Renal pelvis (tissue), 4 donors: Measurements from ENCODE around the gene SLC25A12. TPM values are rescaled to one million over a fixed set of nuclear protein-coding genes. Genes with fewer than 3 reads are reported as not detected.
"Not testable (repeated sequence)": the region's sequence is repeated elsewhere in the genome, so short reads cannot be mapped to it uniquely, and the experiment has no call there.

ENCODE experiments used
- DNase-seq: peaks from one replicate; pipeline ENCODE4 v3.0.0-alpha.2; 2013
- polyA plus RNA-seq, 3 donors: library from polyadenylated mRNA; unstranded; fragments of 120-200 nt; gene quantifications; one replicate each; pipeline ENCODE4 v1.2.1, GENCODE V29; 2013; ENCODE audit not compliant: insufficient read length in 3 of 3

SLC25A12 gene
- polyA plus RNA-seq, 3 donors = 23.4 to 35.9 (median 29.8) TPM

DNA sequence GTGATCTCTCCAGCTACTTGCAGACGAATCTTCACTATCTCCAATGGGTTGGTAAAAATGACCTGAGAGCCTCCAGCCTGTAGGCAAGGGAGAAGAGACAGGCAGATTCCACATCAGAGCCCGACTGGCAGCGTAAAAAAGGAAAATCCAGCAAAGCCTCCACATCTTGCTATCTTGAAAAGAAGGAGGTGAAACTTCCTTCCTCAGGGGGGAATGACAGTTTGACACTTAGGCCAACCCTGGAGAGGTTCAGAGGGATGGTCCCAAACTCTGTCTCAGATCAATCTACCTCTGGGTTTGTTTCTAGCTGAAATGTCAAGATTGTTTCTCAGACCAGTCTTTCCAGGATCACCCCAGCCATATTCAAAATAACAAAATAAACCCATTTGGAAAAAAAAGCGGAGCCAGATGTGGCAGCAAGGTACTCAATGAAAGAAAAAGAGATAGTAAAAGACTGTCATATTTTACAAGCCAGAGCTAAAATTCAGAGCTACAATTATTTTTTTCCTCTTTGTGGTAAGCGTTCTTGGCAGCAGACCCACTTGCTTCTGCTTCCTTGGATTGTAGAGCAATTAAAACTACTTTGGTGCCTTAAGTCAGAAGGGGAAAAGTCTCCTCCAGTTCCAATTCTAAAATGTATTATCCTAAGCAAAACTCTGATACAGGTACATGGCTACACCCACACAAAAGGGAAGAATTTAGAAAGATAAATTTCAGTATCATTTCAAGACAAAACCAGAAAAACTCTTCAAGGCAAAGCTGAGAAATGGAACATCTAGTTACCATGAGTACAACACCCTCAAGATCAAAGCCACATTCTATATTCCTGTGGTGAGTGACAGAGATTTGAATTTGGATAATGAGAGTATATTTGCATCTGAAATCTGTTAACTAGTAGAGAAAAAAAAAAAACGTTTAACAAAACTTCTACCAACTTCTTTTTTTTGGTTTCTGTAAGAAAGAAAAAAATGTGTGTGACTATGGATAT is 100.1 kb downstream of the SLC25A12 start:
- no peak for DNase-seq

DNA sequence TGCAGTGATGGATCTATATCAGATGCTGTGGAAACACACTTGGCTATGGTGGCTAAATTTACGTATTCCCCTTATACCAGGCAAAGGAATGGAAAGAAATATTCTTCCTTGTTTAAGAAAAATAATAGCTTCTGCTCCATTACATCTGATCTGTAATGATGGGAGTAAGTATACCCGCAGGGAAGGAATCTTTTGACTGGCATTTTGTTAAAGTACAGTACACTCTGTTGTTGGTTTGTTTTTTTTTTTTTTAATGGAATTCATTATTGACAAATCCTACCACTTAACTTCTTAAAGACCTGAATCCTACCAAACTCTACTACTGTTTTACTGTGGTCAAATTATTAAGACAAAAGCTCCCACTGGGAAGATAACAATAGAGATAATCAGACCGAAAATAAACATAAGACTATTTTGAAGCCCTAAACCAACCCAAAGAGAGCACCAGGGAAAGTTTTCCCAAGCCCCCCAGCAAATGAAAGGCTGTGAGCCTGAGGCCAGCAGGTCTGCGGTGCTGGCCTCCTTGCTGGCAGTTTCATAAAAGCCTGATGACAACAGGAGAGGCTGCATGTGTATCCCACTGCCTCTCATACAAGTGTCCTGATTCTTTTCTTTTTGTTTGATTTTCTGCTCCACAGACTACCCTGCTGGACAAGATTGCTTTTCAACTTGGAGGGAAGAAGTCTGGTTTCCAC is 101.0 kb downstream of the SLC25A12 start:
- no peak for DNase-seq

DNA sequence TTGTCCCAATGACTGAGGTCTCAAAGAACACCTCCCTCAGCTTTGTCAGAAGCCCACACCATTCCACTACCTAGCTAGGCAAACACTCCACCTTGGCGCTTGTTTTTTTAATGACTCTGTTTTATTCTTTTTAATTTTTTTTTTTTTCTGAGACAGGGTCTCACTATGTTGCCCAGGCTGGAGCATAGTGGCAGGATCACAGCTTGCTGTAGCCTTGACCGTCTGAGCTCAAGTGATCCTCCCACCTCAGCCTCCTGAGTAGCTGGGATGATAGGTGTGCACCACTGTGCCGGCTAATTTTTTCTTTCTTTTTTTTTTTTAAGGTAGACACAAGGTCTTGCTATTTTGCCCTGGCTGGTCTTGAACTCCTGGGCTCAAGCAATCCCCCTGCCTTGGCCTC is 101.9 kb downstream of the SLC25A12 start:
- no peak for DNase-seq

DNA sequence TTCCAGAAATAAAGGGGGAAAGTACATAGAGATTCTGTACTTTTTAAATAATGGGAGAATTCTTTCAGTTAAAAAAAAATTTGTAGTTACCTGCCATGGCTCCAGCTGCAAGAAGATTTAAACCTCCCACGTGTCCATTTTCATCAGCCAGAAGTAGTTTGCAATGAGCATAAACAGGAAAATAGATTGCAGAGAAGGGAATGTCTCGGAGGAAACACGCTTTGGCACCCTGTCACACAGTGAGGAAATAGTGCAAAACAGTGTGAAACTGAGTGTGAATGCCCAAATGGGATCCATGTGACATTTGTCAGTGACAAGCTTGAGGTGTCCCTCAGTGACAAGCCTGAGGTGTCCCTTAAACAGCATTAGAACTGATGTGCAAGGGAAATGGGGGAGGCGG is 102.7 kb downstream of the SLC25A12 start:
- DNase-seq = no peak

DNA sequence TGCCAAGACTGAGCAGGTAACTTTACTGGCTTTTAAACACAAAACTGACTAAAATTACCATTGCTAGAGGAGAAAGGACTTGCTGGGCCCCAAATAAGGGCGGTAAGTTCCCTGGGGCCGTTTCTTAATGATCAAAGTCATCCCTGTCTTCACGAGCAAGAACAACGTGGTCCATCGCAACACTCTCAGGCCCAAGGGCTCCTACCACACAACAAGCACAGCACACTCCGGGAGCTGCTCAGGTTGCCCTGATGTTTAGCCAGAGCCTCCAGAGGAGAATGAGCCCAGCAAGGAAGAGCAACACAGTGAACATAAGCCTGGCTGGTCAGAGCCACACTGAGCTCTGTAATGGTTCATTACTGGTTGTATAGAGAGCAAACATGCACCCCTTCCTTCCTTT is 104.1 kb downstream of the SLC25A12 start:
- DNase-seq = no peak

DNA sequence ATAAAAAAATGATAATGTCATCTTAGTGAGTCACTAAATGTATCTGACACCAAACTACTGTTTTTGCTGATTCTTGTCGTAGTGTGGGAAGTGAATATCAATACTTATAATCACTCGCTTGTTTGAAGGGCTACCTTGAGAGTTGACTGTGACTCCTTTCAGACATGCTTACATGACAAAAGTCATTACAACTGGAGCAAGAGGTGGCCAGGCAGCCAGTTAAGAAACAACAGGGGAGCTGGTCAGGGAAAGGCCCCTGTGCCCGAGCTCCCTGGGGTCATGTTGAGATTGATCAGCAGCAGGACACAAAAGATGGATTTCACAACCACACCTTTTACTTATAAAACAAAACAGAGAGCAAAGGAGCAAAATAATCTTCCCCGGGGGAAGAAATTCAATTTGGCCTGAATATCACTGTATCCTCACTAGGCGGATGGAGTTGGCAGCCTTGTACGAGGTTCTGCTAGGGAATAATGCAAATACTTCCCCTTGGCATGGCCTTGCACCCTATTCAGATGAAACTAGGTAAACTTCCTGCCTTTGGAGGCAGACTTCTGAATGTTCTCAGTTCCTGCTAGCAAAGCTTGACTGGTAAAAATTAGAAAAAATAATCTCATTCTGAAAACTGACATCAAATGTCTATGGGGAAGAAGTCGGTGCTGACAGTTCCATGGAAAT is 105.6 kb downstream of the SLC25A12 start:
- DNase-seq = no peak

DNA sequence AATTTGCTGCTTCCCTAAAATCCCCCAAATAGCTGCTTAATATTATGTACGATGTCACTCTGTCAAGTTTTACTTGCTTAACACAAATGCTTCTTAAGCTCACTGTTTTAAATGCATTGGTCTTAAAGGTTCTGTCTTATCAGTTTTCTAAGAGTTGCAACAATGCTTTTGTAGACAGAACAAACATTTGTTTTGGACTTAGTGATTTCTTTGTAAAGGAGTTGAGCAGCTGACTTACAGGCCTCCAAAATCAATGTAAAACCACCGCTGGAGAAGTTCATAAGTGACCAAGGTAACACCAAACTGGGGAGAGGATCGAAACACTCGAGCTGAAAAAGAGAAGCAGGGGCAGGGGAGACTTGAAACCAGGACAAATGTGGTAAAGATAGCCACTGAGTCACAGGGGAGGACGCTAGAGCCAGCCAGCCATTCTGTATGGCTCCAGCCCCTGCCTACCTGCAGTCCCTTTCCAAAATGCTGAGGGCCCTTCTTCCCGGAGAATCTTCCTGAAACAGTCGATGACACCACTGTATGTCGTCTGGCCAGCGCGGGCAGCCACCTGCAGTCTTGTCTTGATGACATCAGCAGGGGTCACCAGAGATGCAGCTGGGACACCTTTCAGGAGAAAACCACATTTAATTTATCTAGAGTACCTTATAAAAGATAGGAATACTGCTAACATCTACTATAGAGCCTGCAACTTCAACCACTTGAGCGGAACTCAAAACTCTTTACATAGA is 106.5 kb downstream of the SLC25A12 start:
- no peak for DNase-seq

DNA sequence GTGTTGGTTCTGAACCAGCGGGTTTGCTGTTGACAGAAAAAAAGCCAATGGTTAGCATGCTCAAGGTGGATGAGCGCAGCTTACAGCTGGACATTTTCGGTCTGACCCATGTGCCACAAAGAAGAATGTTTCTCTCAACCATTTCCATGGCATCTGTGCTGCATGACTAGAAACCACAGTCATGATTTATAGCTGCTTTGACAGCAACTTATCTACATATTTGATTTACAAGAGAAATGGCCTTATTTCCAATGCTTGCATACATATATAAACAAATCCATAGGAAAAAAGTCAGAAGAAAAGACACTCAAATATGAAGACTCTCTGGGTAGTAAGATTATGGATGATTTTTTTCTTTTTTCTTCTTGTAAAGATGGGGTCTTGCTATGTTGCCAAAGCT is 108.6 kb downstream of the SLC25A12 start:
- DNase-seq = no peak

DNA sequence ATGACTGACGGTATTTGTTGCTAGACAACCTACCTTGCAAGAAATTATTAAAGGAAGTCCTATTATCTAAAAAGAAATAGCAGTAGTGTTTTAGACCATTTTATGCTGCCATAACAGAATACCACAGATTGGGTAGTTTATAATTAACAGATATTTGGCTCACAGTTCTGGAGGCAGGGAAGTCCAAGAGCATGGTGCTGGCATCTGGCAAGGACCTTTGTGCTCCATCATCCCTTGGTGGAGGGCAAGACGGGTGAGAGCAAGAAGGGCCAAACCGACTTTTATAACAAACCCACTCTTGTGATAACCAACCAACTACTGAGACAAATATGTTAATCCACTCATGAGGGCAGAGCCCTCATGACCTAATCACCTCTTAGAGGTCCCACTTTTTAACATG is 115.5 kb downstream of the SLC25A12 start:
- DNase-seq = no peak

DNA sequence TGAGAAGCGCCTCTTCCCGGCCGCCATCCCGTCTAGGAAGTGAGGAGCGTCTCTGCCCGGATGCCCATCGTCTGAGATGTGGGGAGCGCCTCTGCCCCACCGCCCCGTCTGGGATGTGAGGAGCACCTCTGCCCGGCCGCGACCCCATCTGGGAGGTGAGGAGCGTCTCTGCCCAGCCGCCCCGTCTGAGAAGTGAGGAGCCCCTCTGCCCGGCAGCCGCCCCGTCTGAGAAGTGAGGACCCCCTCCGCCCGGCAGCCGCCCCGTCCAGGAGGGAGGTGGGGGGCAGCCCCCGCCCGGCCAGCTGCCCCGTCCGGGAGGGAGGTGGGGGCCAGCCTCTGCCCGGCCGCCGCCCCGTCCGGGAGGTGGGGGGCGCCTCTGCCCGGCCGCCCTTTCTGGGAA is 119.5 kb downstream of the SLC25A12 start:
- not testable (repeated sequence) for DNase-seq

DNA sequence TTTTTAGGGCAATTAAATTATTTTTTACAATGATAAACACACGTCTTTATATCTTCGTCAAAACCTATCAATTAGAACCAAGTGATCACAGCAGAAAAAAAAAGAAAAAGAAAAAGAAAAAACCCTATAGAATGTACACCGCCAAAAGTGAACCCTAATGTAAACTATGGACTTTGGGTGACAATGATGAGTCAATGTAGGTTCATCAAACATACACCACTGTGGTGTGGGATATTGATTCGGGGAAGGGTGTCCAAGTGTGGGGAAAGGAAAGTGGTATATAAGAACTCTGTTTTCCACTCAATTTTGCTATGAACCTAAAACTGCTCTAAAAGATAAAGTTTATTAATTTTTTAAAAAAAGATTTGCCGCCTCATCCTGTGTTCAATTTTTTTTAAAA is 121.7 kb downstream of the SLC25A12 start:
- no peak for DNase-seq

DNA sequence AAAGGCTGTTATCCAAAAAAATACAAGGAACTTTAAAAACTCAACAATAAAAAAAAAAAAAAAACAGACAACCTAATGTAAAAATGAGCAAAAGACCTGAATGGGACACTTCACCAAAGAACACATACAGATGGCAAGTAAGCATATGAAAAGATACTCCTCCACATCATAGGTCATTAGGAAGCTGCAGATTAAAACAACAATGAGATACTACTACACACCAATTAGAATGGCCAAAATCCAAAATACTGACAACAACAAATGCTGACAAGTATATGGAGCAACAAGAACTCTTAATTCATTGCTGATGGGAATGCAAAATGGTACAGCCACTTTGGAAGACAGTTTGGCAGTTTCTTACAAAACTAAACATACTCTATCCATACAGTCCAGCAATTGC is 122.6 kb downstream of the SLC25A12 start:
- DNase-seq = no peak

DNA sequence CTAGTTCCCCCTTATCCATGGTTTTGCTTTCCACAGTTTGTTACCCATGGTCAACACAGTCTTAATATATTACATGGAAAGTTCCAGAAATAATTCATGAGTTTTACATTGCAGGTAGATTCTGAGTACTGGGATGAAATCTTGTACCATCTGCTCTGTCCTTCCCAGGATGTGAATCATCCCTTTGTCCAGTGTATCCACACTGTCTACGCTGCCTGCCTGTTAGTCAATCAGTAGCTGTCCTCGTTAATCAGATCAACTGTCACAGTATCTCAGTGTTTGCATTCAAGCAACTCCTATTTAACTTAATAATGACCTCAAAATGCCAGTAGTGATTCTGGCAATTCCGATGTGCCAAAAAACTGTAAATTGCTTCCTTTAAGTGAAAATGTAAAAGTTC is 130.4 kb downstream of the SLC25A12 start:
- no peak for DNase-seq

DNA sequence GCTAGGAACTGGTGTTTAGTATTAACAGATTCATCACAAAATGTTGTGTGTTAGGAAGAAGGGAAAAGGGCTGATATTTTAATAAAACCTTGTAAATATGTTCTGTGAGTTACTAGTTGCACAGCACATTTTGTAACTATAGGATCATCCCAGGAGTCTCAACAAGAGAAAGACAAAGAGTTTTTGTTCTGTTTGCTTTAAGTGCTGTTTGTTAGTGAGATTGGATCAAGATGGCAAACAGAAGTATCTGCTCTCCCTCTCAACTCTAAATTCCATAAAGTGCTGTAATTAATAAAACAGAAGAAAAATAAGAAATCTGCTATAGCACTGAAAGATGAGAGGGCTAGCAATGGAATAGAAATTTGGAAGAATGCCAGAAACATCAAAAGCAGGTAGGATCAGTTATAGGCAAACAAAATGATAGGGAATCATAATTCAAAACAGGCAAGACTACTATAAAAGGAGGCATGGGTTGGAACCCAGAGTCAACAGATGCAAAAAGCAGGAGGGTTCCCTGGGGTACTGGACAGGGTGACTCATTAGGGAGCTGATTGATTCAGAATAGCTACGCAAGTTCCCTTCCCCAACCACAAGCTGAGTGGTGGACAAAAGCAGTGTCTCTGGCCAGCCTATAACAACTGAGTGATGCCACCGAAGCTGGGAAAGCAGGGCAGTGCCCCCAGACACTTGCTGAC is 131.0 kb downstream of the SLC25A12 start:
- no peak for DNase-seq

DNA sequence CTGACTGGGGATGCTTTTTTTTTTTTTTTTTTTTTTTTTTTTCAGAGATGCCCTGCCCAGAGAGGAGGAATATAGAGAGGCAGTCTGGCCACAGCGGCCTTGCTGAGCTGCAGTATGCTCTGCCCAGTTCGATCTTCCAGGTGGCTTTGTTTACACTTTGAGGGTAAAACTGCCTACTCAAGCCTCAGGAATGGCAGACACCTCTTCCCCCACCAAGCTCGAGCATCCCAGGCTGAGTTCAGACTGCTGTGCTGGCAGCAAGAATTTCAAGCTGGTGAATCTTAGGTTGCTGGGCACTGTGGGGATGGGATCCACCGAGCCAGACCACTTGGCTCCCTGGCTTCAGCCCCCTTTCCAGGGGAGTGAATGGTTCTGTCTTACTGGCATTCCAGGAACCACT is 132.9 kb downstream of the SLC25A12 start:
- DNase-seq = not testable (repeated sequence)

DNA sequence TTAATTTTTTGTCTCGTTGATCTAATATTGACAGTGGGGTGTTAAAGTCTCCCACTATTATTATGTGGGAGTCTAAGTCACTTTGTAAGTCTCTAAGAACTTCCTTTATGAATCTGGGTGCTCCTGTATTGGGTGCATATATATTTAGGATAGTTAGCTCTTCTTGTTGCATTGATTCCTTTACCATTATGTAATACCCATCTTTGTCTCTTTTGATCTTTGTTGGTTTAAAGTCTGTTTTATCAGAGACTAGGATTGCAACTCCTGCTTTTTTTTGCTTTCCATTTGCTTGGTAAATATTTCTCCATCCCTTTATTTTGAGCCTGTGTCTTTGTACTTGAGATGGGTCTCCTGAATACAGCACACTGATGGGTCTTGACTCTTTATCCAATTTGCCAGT is 135.3 kb downstream of the SLC25A12 start:
- DNase-seq = not testable (repeated sequence)

DNA sequence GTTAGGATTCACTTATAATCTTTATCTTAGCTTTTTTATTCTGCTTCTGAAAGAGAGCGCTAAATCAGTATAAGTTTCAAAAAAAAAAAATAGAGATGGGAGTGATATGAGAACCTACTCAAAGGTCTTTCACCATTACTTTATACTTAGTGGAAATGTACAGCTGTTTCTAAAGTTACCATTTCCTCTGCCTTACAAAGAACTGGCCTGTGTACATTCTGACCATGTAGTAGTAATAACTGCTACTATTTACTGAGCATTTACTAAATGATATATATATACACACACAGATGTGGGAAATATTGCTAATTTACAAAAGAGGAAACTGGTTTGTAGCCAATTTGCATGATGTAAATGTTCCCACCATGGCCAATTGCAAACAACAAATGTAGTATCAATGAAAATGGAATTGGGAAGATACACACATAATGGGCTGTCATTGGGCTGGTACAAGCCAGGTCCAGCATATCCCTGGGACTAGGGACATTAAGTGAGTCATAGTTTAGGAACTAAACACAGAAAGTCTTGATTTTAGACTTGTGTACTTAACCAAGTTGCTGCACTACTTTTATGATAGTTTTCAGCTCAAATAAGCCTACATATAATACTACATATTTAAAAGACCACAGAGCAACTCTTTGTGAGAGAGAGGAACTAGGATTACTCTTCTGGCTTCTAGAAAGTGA is 139.6 kb downstream of the SLC25A12 start:
- DNase-seq = no peak

DNA sequence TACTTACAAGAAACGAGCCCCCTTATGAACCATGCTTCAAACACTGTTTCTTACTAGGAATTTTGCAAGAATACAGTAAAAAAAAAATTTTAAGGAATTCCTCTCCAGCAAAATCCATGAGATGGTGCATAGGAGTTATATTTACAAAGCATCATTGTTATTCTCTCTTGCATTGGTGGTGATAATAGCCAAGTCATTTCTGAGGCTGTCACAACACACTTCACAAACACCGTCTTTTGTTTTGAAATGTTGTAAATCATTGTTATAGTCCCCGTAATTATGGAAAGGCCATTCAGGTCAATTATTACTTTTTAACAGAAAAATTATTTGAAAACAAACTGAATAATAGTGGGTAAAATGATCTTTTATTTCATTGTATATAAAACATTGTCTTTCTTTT is 146.7 kb downstream of the SLC25A12 start:
- DNase-seq = no peak

DNA sequence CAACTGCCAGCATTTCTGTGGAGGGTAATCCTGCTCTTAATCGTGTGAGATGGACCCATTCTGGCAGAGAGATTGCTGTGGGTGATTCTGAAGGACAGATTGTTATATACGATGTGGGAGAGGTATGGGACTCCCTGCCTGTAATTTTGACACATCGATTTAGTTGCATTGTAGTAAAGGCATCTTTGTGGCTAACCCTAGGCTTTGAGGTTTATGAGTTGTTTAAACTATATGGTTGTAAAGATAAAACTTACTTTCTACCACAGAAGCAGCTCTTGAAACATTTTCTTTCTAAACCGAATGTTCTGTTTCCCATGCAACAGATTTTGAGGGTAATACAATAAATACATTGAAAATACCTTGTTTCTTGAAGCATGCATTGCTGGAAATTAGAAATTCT is 148.2 kb downstream of the SLC25A12 start:
- no peak for DNase-seq

DNA sequence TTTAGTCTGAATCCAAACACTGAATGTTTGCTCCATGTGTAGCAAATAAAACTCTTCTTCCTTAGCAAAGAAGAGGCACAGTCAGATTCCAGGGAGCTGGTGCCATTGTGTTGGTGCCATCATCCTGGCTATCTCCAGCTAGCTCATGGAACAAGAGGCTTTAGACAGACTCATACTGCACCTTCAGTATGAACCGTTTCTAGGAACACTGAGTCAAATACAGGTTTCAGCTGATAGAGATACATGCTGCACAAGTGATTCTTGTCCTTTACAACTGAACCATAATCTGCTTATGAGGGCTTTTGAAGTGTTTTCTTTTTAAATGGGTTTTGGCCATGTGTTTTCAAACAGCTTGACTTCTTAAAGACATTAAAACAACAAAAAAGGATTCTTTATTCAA is 148.9 kb downstream of the SLC25A12 start:
- DNase-seq = no peak

DNA sequence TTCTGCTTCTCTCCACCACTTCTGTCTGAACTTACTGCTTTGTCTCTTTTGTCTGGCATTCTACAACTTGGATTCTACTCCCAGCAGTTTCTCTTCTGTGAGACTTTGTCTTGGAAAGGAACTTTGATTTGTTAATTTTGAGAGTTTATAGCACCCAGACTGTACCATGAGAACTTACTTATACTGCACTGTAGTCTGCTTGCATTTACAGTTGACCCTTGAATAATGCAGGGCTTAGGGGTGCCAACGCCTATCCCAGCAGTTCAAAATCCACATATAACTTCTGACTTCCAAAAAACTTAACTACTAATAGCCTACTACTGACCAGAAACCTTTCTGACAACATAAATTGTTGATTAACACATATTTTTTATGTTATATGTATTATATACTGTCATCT is 151.3 kb downstream of the SLC25A12 start:
- no peak for DNase-seq
